ENCODE data around the gene EPHB1.

EPHB1 gene

GRCh38 chr3:134794950-134795745 is at the start of gene EPHB1:
Gene EPHB1, plus strand, starts transcription at chr3:134795260.
- peak in 4 of 6 experiments; percentile 4 to 32 (median 8) for DNase-seq

- DNase-seq: no peak
These were observed 46.4 kb upstream of the EPHB1 start for GRCh38 chr3:134748698-134749097.

GRCh38 chr3:134749174-134749573 is 45.9 kb upstream of the EPHB1 start:
- no peak for DNase-seq

DNA sequence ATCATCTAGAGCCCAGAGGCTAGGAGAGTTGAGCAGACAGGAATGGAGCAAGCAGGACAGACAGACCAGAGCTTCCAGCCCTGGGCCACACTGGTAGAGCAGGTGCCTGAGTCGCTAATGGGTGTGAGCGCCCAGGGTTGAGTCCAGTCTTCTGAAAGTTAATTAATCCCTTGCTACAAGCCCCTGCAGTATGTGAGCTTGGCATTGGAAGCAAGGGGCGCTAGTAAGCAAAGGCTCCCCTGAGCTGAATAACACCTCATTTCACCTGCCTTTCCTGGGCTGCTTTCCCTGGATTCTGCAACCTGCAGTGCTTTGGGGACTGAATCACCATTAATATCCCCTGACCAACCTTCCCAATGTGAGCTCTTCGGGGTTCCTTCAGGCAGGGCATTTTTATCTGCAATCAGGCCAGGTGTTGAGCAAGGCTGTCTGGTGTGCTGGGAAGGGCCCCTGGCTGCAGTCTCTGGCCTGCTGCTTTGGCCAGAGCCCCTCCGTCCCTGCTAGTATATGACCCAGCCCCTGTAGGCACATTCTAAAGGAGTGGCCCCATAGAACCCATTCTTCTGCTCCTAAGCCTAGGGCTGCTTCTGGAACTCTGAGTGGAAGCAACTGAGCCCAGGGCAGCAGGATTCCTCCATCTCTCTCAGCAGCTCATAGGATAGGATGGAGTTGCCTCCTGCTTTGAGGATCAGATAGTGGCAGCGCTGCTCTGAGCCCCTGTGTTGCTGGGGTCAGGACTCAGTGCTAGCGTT is 45.1 kb upstream of the EPHB1 start:
- DNase-seq: no peak

GRCh38 chr3:134751831-134752230 is 43.2 kb upstream of the EPHB1 start:
- DNase-seq: no peak

DNA sequence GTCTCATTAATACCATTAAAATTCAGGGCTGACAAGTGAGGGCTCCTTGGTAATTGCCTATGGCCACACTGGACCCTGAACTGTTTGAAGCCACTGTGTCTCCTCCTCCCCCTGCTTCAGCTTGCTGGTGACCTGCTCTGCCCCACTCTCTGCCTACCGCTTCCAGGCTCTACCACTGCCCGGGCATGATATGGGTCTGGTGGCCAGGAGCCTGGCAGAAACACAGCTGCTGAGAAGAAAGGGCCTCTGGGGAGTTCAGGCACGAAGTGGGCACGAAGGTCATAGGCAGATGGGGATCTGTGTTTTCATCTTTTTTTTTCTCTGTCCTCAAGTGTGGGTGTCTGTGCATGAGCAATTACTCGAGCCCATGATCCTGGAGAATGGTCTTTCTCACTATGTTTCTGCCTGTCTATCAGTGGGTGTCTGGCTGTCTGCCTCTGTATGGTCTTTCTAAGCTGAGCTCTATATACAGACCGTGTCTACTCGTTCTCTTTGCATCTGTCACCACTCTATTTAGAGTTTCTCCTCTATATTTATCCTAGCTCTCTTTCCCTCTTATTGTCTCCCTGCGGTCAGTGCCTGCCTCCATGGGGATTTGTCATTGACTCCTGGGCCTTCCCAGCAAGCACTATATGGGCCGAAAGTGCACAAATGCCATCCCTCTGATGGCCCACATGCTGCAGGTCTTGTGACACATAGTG is 42.1 kb upstream of the EPHB1 start:
- no peak for DNase-seq

GRCh38 chr3:134753999-134754742 is 40.9 kb upstream of the EPHB1 start:
- no peak for DNase-seq

DNA sequence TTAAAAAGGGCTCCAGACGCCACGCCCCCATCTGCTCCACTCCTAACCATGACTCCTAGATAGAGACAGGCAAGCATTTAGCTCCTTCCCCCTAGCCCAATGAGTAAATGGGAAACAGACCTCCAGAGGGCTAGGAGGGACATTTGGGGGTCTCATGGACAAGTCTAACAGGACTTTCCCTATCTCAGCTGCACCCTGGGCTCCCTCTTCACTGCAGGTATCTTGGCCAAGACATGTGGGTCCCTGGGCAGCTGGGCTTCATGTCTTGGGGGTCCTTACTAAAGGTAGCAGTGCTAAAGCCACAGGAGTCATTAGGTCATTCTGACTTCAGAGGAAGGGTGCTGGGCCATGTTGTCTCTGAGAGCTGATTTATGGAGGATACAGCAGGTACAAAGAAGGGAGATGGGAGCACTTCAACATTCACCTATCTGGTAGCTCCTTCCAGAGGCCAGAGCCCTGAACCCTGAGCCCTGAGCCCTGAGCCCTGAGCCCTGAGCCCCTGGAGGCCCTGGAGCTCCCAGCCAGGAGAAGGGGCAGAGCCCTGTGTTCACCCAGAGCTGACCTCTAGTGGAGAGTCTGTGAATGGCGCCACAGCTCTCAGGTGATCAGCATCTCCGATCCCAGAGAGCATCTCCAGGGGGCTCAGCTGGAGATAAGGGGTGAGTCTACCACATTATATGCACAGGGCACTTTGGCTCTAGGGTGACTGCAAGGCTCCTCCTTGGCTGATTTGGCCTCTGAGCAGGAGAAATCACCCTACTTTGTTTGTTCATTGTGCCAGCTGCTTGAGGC is 40.1 kb upstream of the EPHB1 start:
- no peak for DNase-seq

- DNase-seq: no peak
These were observed 39.2 kb upstream of the EPHB1 start for GRCh38 chr3:134755821-134756220.

GRCh38 chr3:134757549-134758069 is 37.5 kb upstream of the EPHB1 start:
- no peak for DNase-seq

GRCh38 chr3:134761213-134761612 is 33.8 kb upstream of the EPHB1 start:
- DNase-seq: no peak

DNA sequence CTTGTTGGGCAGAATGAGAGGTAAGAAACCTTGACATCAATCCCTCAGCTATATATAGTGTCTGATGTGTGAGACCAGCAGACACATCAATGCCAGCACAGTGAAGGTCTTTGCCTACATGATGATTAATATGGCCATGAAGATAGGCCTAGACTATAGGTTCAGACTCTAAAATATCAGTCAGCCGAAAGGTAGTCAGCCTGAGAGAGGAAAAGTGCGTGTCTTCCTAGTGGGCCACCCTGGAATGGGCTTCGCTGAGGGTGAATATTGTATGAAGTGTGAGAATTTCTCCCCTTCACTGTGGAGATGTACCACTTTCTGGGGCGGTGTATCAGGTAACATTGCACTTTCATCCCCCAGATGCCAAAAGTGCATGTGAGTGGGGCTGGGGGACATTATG is 33.0 kb upstream of the EPHB1 start:
- DNase-seq: no peak

DNA sequence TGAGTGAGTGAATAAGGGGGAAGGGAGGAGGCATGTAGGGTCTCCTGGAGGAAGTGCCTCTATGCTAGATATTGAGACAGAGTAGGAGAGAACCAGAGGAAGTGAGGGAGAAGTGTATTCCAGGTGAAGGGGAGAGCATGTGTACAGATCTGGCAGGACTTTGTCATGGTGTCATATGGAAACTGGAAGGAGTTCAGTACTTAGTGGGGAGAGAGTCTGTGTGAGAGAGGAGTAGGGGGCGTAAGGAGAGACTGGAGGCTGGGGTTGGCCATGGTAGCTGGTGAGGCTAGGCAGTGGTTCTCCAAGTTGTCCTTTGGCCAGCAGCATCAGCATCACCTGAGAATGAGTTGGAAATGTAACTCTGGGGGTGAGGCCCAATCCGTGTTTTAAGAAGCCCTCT is 29.6 kb upstream of the EPHB1 start:
- DNase-seq: no peak

GRCh38 chr3:134766290-134766689 is 28.8 kb upstream of the EPHB1 start:
- DNase-seq: no peak

- no peak for DNase-seq
These were observed 26.9 kb upstream of the EPHB1 start for GRCh38 chr3:134768116-134768515.

DNA sequence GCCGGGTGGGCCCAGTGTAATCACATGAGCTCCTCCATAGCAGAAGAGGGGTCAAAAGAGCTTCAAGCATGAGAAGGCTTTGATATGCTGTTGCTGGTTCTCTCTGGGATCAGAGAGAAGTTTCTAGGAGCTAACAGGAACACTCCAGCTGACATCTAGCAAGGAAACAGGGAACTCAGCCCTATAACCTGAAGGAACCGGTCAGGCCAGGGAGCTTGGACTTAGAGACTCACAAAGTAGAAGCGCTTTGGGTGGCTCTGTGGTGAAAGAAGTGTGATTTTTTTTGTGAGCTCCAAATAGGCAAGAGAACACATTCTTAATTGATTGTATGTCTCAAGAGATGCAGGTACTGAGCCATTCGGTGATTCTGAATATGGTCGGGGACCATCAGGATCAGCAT is 26.2 kb upstream of the EPHB1 start:
- DNase-seq: no peak

- DNase-seq: no peak
These were observed 25.7 kb upstream of the EPHB1 start for GRCh38 chr3:134769287-134769868.

DNA sequence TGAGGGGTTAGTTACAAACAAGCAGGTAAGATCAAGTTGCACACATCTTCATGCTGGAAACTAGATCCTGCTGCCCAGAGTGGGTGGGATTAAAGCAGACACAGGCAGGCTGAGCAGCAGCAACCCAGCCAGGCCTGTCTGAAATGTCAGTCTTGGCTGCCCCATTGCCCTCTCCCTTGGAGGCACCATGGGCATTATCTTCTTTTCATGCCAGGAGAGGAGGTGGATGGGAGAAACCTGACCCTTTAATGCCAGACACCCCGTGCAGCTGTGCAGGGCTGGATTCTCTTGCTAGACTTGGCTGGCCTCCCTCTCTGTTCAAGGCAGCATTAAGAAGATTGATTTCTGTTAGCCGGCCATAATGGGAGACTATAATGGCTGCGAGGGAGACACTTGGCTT is 23.0 kb upstream of the EPHB1 start:
- DNase-seq: no peak

DNA sequence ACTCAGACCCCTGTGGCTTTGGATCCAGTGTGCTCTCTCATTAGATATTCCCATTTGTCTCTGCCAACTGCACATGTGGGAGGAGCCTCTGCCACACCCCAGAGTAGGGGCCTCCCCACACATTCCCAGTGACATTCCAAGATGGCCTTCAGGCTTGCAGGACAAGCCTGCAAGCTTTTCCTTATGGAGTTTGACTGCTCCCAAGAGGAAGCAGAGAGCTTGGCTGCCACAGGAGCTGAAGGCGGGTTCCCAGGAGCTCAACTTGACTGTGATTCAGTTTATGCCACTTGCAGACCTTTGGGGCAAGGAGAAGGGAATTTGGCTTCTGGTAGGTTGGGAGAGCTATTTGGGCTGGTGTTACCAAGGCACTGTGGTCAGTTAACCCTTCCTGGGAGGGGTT is 22.5 kb upstream of the EPHB1 start:
- no peak for DNase-seq

DNA sequence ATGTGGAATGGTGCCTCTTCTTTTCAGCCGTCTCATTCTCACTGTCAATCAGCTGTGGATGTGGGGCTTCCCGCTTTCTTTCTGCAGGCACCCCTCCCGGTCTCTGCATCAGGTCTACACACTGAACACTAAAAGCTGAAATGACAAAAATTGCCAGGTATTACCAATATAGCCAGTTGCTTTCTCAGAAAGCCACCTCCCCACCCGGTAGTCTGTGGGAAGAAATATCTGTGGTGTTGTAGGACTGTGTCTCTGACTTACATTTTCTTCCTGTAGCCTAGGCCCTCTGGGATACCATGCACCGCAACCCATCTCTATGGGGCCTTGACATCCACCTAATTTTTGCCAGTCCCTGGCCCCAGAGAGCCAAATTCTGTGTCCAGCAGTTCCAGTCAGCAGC is 19.2 kb upstream of the EPHB1 start:
- DNase-seq: no peak

DNA sequence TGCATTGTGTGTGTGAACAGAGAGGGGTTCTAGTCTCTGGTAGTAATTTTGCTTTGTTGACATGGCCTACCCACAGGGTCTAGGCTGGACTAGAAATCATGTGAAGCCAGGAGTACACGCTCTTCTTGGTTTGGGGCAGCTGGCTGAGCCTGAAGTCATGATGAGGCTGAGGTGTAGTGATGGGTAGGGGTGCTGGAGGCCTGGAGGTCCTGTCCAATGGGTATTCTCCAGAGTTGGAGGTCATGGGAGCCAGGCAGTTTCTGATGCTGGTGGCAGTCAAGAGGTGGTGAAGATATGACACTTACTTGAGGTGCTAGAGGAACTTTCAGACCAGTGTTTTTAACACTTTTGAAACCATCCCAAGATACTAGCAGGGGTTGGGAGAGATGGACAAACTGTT is 18.5 kb upstream of the EPHB1 start:
- DNase-seq: no peak

GRCh38 chr3:134777341-134777740 is 17.7 kb upstream of the EPHB1 start:
- no peak for DNase-seq
